Measurements from ENCODE around the gene PLCG1.
"Not testable (repeated sequence)": the region's sequence is repeated elsewhere in the genome, so short reads cannot be mapped to it uniquely, and the experiment has no call there.

Gene PLCG1

GRCh38 chr20:41125530-41126457, 11.5 kb upstream of the PLCG1 start:
- no peak for DNase-seq (ENCODE audit: insufficient read length)
- TF ChIP-seq POLR2AphosphoS5 (IDR thresholded peaks at IDR 0.05; ENCODE audit: low read depth, low read length), result no peak
- no peak for TF ChIP-seq TAF1 (IDR thresholded peaks at IDR 0.05; ENCODE audit: borderline replicate concordance, low read depth, low read length)
- no peak; the same call in 1 of the 2 replicates for TF ChIP-seq POLR2A (IDR thresholded peaks at IDR 0.05; ENCODE audit: low read depth, low read length)
- no peak for FAIRE-seq

- FAIRE-seq, result no peak
- TF ChIP-seq POLR2A (IDR thresholded peaks at IDR 0.05; ENCODE audit: low read depth, low read length), result no peak
- TF ChIP-seq TAF1 (IDR thresholded peaks at IDR 0.05; ENCODE audit: borderline replicate concordance, low read depth, low read length), result no peak
- no peak for TF ChIP-seq POLR2AphosphoS5 (IDR thresholded peaks at IDR 0.05; ENCODE audit: low read depth, low read length)
- DNase-seq (ENCODE audit: insufficient read length), result no peak
Measured at GRCh38 chr20:41126719-41127118, 10.6 kb upstream of the PLCG1 start.

- not testable (repeated sequence) for FAIRE-seq; DNase-seq (ENCODE audit: insufficient read length)
Measured at GRCh38 chr20:41128317-41128716, 9.0 kb upstream of the PLCG1 start.

GRCh38 chr20:41131594-41132387, 5.6 kb upstream of the PLCG1 start:
- FAIRE-seq (peak; percentile 30), DNase-seq (ENCODE audit: insufficient read length) (no peak)
- no peak for TF ChIP-seq POLR2A (IDR thresholded peaks at IDR 0.05; ENCODE audit: low read depth, low read length)

- FAIRE-seq; DNase-seq (ENCODE audit: insufficient read length): not testable (repeated sequence)
Measured at GRCh38 chr20:41132388-41132775, 5.0 kb upstream of the PLCG1 start.

GRCh38 chr20:41133709-41134361, 3.5 kb upstream of the PLCG1 start:
- peak; percentile 45; the same call in 1 of the 2 replicates for TF ChIP-seq POLR2AphosphoS5 (IDR thresholded peaks at IDR 0.05; ENCODE audit: low read depth, low read length)
- no peak for TF ChIP-seq TAF1 (IDR thresholded peaks at IDR 0.05; ENCODE audit: borderline replicate concordance, low read depth, low read length)
- FAIRE-seq (peak; percentile 93), DNase-seq (ENCODE audit: insufficient read length) (peak; percentile 67)

- TF ChIP-seq TAF1 (IDR thresholded peaks at IDR 0.05; ENCODE audit: borderline replicate concordance, low read depth, low read length), result no peak
- no peak for TF ChIP-seq POLR2A (IDR thresholded peaks at IDR 0.05; ENCODE audit: low read depth, low read length)
- TF ChIP-seq POLR2AphosphoS5 (IDR thresholded peaks at IDR 0.05; ENCODE audit: low read depth, low read length), result no peak
- DNase-seq (ENCODE audit: insufficient read length), result no peak
- no peak for FAIRE-seq
Measured at GRCh38 chr20:41134362-41135186, 2.8 kb upstream of the PLCG1 start.

- TF ChIP-seq POLR2A (IDR thresholded peaks at IDR 0.05; ENCODE audit: low read depth, low read length) (no peak), TAF1 (IDR thresholded peaks at IDR 0.05; ENCODE audit: borderline replicate concordance, low read depth, low read length) (no peak)
- no peak for DNase-seq (ENCODE audit: insufficient read length)
- FAIRE-seq, result peak; percentile 78
Measured at GRCh38 chr20:41135187-41135887, 2.0 kb upstream of the PLCG1 start.

- TF ChIP-seq TAF1 (IDR thresholded peaks at IDR 0.05; ENCODE audit: borderline replicate concordance, low read depth, low read length) (no peak), POLR2AphosphoS5 (IDR thresholded peaks at IDR 0.05; ENCODE audit: low read depth, low read length) (no peak)
- FAIRE-seq, result no peak
- DNase-seq (ENCODE audit: insufficient read length), result no peak
Measured at GRCh38 chr20:41135888-41136679, 1.3 kb upstream of the PLCG1 start.

Measured in GM12892 (cell line).